B cell (primary cell): Measurements from ENCODE around the gene KCNE3. TPM values are rescaled to one million over a fixed set of nuclear protein-coding genes. Genes with fewer than 3 reads are reported as not detected.

Experiments used
- ATAC-seq: fragments of 200-7000 bp; cut with Tn5 transposase; one replicate; pipeline ENCODE4 v1.10.0; 2021; ENCODE audit warnings: low read depth, mild to moderate bottlenecking, moderate number of reproducible peaks, moderate library complexity
- CTCF ChIA-PET: fragments of 350-600 bp; sonication (Branson Sonifier 250); formaldehyde crosslinking; loops from one replicate; lab custom pipeline; 2021; ENCODE audit warnings: antibody characterized with exemption, inconsistent platforms; lab: Charles Lee
- POLR2A ChIA-PET: fragments of 350-600 bp; sonication (Branson Sonifier 250); formaldehyde crosslinking; loops from one replicate; lab custom pipeline; 2021; ENCODE audit warnings: antibody characterized with exemption; lab: Charles Lee
- DNase-seq: peaks from one replicate; pipeline ENCODE4 v3.0.0; 2013
- H2AFZ ChIP-seq: 2 replicates; pipeline ENCODE4 v1.6.1; 2012; ENCODE audit warnings: mild to moderate bottlenecking, low read depth, low read length; ENCODE audit not compliant: insufficient read depth, poor library complexity, severe bottlenecking
- H3K27ac ChIP-seq, 2 donors: 1 replicate in 1 of 2; 2 replicates in 1 of 2; pipeline ENCODE4 v1.5.1; 2012 to 2013; ENCODE audit warnings: low read length in 2 of 2, mild to moderate bottlenecking in 2 of 2, moderate library complexity in 1 of 2
- H3K27me3 ChIP-seq, 4 experiments: fragments of 200-600 bp in 1 of 4; sonication (generic) in 1 of 4; replicated peaks in 1 of 4; 1 replicate in 2 of 4; 2 replicates in 2 of 4; pipeline versions ENCODE4 v1.6.1 to v1.7.0; 2013 to 2016; ENCODE audit warnings: low read length in 3 of 4, mild to moderate bottlenecking in 2 of 4, mixed read lengths in 1 of 4, moderate library complexity in 1 of 4; ENCODE audit not compliant: insufficient read depth in 4 of 4, control insufficient read depth in 3 of 4; ENCODE audit errors: control extremely low read depth in 1 of 4
- H3K36me3 ChIP-seq, 2 experiments: replicated peaks in 1 of 2; 1 replicate in 1 of 2; 2 replicates in 1 of 2; pipeline versions ENCODE4 v1.6.1 to v1.7.1; 2013; ENCODE audit warnings: low read length in 1 of 2; ENCODE audit not compliant: insufficient read depth in 2 of 2, control insufficient read depth in 1 of 2; ENCODE audit errors: control extremely low read depth in 1 of 2, extremely low read depth in 1 of 2
- H3K4me1 ChIP-seq, 2 donors: fragments of 200-600 bp in 1 of 2; sonication (generic) in 1 of 2; 1 replicate in 1 of 2; 2 replicates in 1 of 2; pipeline versions ENCODE4 v1.5.1 to v1.6.1; 2013 to 2017; ENCODE audit warnings: low read length in 2 of 2; ENCODE audit not compliant: control insufficient read depth in 2 of 2, insufficient read depth in 2 of 2
- H3K4me2 ChIP-seq: replicated peaks from 2 replicates; pipeline ENCODE3; 2012; ENCODE audit warnings: mild to moderate bottlenecking, low read depth, low read length; ENCODE audit not compliant: poor library complexity, severe bottlenecking
- H3K4me3 ChIP-seq, 5 experiments: fragments of 200-600 bp in 1 of 5; sonication (generic) in 1 of 5; 1 replicate in 3 of 5; 2 replicates in 2 of 5; pipeline versions ENCODE4 v1.5.1 to v1.7.0; 2011 to 2016; ENCODE audit warnings: low read length in 4 of 5, mild to moderate bottlenecking in 4 of 5, low read depth in 2 of 5, control low read depth in 1 of 5, moderate library complexity in 1 of 5; ENCODE audit not compliant: insufficient read depth in 1 of 5; ENCODE audit errors: control extremely low read depth in 1 of 5, extremely low read depth in 1 of 5
- H3K79me2 ChIP-seq: fragments of 200-600 bp; sonication (generic); one replicate; pipeline ENCODE4 v1.6.0; 2016; ENCODE audit warnings: low read length; ENCODE audit not compliant: control insufficient read depth, insufficient read depth
- H3K9ac ChIP-seq: fragments of 200-600 bp; sonication (generic); 2 replicates; pipeline ENCODE4 v1.6.1; 2017; ENCODE audit warnings: mild to moderate bottlenecking, low read length, moderate library complexity
- H3K9me3 ChIP-seq, 3 donors: one replicate each; pipeline versions ENCODE4 v1.6.1 to v1.7.1; 2013; ENCODE audit warnings: low read length in 2 of 3; ENCODE audit not compliant: control insufficient read depth in 2 of 3, insufficient read depth in 1 of 3; ENCODE audit errors: control extremely low read depth in 1 of 3
- H4K20me1 ChIP-seq: 2 replicates; pipeline ENCODE4 v1.6.0; 2012; ENCODE audit warnings: mild to moderate bottlenecking, low read length; ENCODE audit not compliant: insufficient read depth, control insufficient read depth, poor library complexity, severe bottlenecking
- H3K27ac Mint-ChIP-seq: one replicate; pipeline ENCODE4 v1.8.0; 2021; ENCODE audit warnings: mixed read lengths
- H3K27me3 Mint-ChIP-seq: one replicate; pipeline ENCODE4 v1.8.0; 2021; ENCODE audit warnings: mixed read lengths
- H3K4me1 Mint-ChIP-seq: one replicate; pipeline ENCODE4 v1.8.0; 2021; ENCODE audit warnings: mixed read lengths
- H3K4me3 Mint-ChIP-seq: one replicate; pipeline ENCODE4 v1.8.0; 2021; ENCODE audit warnings: mixed read lengths
- H3K9me3 Mint-ChIP-seq: one replicate; pipeline ENCODE4 v1.8.0; 2022; ENCODE audit warnings: mixed read lengths; ENCODE audit not compliant: insufficient read depth
- CTCF ChIP-seq: fragments of 200-600 bp; IDR thresholded peaks from one replicate; pipeline ENCODE4 v1.8.0; 2022; ENCODE audit warnings: antibody characterized with exemption, mild to moderate bottlenecking
- EZH2 ChIP-seq: IDR thresholded peaks from 2 replicates; pipeline ENCODE4 v1.6.1; 2012; ENCODE audit warnings: borderline replicate concordance, low read depth, mild to moderate bottlenecking, moderate library complexity, low read length; ENCODE audit not compliant: insufficient read depth, poor library complexity, severe bottlenecking
- WGBS: methylation state at CpG from one replicate; pipeline ENCODE4 v1.1.5; 2013; ENCODE audit warnings: missing lambda C conversion rate; ENCODE audit not compliant: insufficient coverage; 5-methylcytosine and 5-hydroxymethylcytosine counted together
- intact Hi-C: fragments of 100-400 bp; cut with micrococcal nuclease; formaldehyde crosslinking; loops from one replicate; pipeline ENCODE4 v1.10.0; 2022
- polyA plus RNA-seq: library from polyadenylated mRNA; depleted of rRNA; stranded (reverse); fragments of >200 nt; gene quantifications from 2 replicates; pipeline ENCODE4 v1.2.3, GENCODE V29; 2012
- total RNA-seq, 2 donors: library from RNA; stranded (reverse); fragments of 120-200 nt in 1 of 2; gene quantifications; 1 replicate in 1 of 2; 2 replicates in 1 of 2; pipeline versions ENCODE4 v1.2.3 to v1.2.4, GENCODE V29; 2013 to 2022

Gene KCNE3
- total and polyA plus RNA-seq, 2 donors (not counting 1 experiment from before 2014, with no cell fraction given), result 0.85 TPM; not detected in 1

- TF ChIP-seq EZH2 (no peak), CTCF (no peak)
- POLR2A ChIA-PET, result no interaction called here
Observed at GRCh38 chr11:74427384-74427886, 39.9 kb downstream of the KCNE3 start.

GRCh38 chr11:74425100-74425499 lies 42.2 kb downstream of the KCNE3 start:
- DNase-seq (no peak), ATAC-seq (no peak)
- no peaks in the 10 kb centered on the region for H3K79me2 ChIP-seq
- H3K36me3 ChIP-seq, result no peaks in the 10 kb centered on the region
- ChIA-PET CTCF (interaction anchor here (1.4 to 2.0 kb wide), 2 partner anchors 17 to 24 kb away, joined by 4 to 6 read pairs; no protein-coding TSS in a partner anchor), POLR2A (no interaction called here)
- H4K20me1 ChIP-seq, result no peaks in the 10 kb centered on the region
- Mint-ChIP-seq H3K27ac (no peak overlapping the region), H3K4me1 (no peaks in the 10 kb centered on the region), H3K9me3 (peaks cover 7% of the 10 kb centered on the region), H3K27me3 (peaks cover 24% of the 10 kb centered on the region), H3K4me3 (no peak overlapping the region)
- H3K9ac ChIP-seq, result no peak overlapping the region
- H3K4me1 ChIP-seq, result no peaks in the 10 kb centered on the region
- H2AFZ ChIP-seq, result no peak overlapping the region
- TF ChIP-seq EZH2, result no peak
- no peak for TF ChIP-seq CTCF
- H3K9me3 ChIP-seq, result peaks cover 3 to 17% (median 4%) of the 10 kb centered on the region in 3 donors
- no peak overlapping the region for H3K4me3 ChIP-seq
- intact Hi-C loops, result no loop called here
- H3K27ac ChIP-seq, result no peak overlapping the region
- no peaks in the 10 kb centered on the region for H3K27me3 ChIP-seq
- no peak overlapping the region for H3K4me2 ChIP-seq

More at GRCh38 chr11:74427384-74427886, 39.9 kb downstream of the KCNE3 start:
- Histone ChIP-seq H3K4me3 (no peak overlapping the region), H3K9me3 (peaks cover 3 to 17% (median 4%) of the 10 kb centered on the region in 3 donors), H3K27me3 (no peaks in the 10 kb centered on the region), H3K27ac (no peak overlapping the region), H3K9ac (no peak overlapping the region), H2AFZ (no peak overlapping the region), H3K4me1 (no peaks in the 10 kb centered on the region), H4K20me1 (no peaks in the 10 kb centered on the region), H3K79me2 (no peaks in the 10 kb centered on the region), H3K4me2 (no peak overlapping the region), H3K36me3 (no peaks in the 10 kb centered on the region)
- Mint-ChIP-seq H3K27me3 (peaks cover 12% of the 10 kb centered on the region), H3K4me3 (no peak overlapping the region), H3K9me3 (peaks cover 7% of the 10 kb centered on the region), H3K4me1 (no peaks in the 10 kb centered on the region), H3K27ac (no peak overlapping the region)
- ATAC-seq, result no peak
- intact Hi-C loops, result no loop called here
- WGBS, result 100% methylated on average over 1 of the region's 4 CpGs
- no peak for DNase-seq
- CTCF ChIA-PET, result interaction anchor here (2.5 kb wide), 1 partner anchor 22 kb away, joined by 9 read pairs; no protein-coding TSS in a partner anchor
